GM12874 (cell line): Measurements from ENCODE around the gene RIC1.

ENCODE experiments used
- TF ChIP-seq, protein P1 (sequence below): IDR thresholded peaks from 2 replicates; pipeline ENCODE4 v1.5.1; 2011; ENCODE audit warnings: low read depth, mild to moderate bottlenecking, control low read depth, low read length, moderate library complexity; ENCODE audit not compliant: insufficient read depth

Gene RIC1, protein sequence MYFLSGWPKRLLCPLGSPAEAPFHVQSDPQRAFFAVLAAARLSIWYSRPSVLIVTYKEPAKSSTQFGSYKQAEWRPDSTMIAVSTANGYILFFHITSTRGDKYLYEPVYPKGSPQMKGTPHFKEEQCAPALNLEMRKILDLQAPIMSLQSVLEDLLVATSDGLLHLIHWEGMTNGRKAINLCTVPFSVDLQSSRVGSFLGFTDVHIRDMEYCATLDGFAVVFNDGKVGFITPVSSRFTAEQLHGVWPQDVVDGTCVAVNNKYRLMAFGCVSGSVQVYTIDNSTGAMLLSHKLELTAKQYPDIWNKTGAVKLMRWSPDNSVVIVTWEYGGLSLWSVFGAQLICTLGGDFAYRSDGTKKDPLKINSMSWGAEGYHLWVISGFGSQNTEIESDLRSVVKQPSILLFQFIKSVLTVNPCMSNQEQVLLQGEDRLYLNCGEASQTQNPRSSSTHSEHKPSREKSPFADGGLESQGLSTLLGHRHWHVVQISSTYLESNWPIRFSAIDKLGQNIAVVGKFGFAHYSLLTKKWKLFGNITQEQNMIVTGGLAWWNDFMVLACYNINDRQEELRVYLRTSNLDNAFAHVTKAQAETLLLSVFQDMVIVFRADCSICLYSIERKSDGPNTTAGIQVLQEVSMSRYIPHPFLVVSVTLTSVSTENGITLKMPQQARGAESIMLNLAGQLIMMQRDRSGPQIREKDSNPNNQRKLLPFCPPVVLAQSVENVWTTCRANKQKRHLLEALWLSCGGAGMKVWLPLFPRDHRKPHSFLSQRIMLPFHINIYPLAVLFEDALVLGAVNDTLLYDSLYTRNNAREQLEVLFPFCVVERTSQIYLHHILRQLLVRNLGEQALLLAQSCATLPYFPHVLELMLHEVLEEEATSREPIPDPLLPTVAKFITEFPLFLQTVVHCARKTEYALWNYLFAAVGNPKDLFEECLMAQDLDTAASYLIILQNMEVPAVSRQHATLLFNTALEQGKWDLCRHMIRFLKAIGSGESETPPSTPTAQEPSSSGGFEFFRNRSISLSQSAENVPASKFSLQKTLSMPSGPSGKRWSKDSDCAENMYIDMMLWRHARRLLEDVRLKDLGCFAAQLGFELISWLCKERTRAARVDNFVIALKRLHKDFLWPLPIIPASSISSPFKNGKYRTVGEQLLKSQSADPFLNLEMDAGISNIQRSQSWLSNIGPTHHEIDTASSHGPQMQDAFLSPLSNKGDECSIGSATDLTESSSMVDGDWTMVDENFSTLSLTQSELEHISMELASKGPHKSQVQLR (N-terminal part only)

DNA sequence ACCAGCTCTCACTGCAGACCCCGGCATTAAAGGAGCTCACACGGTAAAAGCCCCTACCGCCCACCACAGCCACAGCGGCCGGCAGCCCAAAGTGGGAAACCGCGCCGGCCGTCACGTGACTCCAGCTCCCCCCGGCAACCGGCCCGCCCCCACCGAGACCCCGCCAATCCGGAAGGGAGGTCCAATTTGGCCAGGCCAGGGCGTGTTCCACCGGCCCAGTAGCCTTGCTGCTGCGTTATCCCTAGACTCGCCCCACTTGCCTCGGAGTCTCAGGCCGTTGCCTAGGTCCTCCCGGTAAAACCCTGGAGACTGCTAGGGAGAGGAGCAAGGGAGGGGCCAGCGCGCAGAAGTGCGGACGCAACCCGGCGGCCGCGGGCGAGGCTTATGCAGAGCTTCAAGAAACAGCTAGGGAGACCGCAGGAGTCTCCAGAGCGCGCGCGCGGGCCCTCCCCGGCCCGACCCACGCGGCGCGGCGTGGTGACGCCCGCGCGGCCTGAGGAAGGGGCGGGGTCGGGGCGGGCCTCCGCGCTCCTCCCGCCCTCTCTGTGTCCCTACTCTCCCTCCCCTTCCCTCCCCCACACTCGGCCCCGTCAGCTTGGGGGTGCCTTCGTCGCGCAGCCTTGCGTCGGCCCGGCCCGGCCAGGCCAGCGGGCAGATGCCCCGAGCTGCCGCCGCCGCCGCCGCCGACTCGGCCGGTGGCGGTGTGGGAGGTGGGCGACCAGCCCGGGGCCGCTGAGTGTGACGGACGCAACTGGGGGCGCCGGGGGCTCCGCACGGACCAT is at the start of gene RIC1:
Gene RIC1, plus strand, starts transcription at position 578 of the 782 bp plus-strand sequence. Its CDS starts 203 bp downstream, at position 781.
- TF ChIP-seq, protein P1, sequence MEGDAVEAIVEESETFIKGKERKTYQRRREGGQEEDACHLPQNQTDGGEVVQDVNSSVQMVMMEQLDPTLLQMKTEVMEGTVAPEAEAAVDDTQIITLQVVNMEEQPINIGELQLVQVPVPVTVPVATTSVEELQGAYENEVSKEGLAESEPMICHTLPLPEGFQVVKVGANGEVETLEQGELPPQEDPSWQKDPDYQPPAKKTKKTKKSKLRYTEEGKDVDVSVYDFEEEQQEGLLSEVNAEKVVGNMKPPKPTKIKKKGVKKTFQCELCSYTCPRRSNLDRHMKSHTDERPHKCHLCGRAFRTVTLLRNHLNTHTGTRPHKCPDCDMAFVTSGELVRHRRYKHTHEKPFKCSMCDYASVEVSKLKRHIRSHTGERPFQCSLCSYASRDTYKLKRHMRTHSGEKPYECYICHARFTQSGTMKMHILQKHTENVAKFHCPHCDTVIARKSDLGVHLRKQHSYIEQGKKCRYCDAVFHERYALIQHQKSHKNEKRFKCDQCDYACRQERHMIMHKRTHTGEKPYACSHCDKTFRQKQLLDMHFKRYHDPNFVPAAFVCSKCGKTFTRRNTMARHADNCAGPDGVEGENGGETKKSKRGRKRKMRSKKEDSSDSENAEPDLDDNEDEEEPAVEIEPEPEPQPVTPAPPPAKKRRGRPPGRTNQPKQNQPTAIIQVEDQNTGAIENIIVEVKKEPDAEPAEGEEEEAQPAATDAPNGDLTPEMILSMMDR, result no peak

DNA sequence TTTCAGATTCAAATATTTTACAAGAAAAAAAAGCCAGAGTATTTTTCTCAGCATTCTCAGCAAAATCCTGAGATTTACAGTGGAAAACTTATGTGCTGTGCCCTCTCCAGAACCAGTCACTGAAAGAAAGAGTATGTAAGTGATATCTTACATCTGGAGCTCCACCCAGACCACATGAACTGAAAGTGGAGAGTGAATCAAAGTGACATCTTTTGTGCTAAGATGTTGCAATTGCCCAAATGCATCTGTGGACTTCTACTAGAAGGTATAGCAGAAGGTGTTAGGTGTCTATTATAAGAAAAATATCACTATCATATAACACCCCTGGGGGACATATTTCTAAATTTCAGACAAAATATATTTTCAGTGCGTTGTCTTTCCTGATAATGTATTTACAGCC is 49.0 kb upstream of the RIC1 start:
- TF ChIP-seq, protein P1, result no peak

DNA sequence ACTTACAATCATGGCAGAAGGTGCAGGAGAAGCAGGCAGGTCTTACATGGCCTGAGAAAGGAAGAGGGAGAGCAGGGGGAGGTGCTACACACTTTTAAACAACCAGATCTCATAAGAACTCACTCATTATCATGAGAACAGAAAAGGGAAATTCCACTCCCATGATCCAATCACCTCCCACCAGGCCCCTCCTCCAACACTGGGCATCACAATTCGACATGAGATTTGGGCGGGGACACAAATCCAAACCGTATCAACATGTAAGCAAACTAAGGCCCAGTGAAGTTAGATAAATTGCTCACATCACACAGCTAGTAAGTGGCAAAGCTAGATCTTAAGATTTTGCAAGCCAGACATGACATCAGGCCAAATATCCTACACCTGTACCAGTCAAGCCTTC is 48.3 kb upstream of the RIC1 start:
- TF ChIP-seq, protein P1, result no peak

DNA sequence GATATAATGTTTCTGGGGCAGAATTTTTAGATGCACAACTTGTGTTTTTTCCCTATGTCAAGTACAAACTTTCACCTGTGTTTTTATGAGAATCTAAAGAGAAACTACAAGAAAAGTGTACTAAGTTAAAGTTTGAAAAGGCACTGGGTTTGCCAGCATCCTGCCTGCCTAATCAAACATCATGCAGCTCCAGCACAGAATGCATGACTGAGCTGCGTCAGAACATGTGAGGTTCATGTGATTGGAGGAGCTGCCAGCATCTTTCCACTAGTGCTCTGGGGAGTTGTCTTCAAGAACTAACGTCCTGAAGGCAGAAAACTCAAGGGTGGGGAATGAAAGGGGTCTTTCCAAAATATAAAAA is 46.1 kb upstream of the RIC1 start:
- TF ChIP-seq, protein P1, result no peak

DNA sequence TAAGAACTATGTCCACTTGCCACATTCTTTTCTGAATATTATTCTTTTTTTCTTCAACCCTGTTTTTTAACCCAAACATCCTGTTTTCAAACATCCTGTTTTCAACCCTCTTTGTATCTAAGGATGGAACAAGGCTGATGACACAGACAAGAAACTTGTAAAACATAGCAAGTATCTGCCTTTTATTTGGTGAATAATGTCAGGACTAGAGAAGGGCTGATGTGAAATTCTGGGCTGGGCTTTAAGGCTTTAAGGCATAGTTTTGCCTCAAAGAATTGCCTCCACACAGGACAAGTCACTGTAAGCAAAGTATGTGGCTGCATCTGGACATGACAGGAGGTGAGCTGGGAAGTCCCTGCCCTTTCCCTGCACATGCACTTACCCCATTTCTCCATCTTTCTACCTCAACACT is 42.5 kb upstream of the RIC1 start:
- TF ChIP-seq, protein P1, result no peak

DNA sequence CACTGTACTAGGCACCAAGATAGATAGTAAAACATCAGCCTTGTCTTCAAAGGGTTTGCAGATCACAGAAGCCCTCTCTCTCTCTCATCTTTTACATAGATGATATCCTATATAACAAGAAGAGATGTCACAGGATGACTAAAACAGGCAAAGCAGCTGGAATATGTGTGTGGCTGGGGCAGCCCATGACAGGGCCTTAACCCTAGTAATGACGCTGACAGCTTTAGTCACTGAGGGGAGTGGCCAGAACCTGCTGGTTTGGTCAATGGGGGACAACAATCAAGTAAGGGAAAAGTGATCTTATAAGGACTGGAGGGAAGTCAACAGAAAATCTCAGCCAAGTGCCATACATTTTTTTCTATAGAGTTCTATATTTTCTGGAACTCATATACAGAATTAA is 41.9 kb upstream of the RIC1 start:
- TF ChIP-seq, protein P1, result no peak
